Dermis lymphatic vessel endothelial cell (primary cell): Measurements from ENCODE around the gene ATP6V1F. TPM values are rescaled to one million over a fixed set of nuclear protein-coding genes. Genes with fewer than 3 reads are reported as not detected.

ENCODE experiments used
- total RNA-seq: library from RNA; depleted of rRNA; stranded (reverse); fragments of >200 nt; gene quantifications from 2 replicates; pipeline ENCODE4 v1.2.1, GENCODE V29; 2014

The ATP6V1F gene, protein sequence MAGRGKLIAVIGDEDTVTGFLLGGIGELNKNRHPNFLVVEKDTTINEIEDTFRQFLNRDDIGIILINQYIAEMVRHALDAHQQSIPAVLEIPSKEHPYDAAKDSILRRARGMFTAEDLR
- 66.6 and 88.1 TPM in 2 replicates for total RNA-seq

DNA sequence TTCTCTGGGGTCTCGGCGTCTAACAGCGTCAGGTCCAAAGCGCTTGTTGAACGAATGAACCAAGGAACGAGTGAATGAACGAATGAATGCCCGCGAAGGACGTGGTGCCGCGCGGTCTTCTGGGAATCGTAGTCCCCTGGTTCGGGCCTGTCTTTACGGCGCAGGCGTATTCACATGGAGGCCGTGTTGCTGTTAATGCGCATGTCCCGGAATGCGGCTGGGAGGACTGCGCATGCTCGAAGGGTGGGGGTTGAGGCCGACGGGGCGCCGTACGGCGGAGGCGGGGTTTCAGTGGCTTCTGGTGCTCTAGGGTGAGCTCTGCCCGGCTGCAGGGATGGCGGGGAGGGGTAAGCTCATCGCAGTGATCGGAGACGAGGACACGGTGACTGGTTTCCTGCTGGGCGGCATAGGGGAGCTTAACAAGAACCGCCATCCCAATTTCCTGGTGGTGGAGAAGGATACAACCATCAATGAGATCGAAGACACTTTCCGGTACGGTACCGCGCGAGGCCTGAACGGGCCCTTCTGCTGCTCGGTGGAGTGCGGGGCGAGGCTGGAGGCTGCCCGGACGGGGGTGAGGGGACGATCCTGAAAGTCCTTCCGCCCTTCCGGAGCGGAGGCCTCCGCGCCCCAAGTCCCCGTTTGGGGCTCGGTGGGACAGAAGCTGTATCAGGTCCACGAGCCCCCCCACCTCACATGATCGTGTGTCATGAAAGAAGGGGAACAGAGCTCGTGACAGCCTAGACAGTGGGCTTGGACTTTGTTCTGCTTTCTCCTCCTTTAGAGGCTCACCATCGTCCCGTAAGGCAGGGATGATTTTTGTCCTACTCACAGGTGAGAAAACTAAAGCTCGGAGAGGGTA is at the start of gene ATP6V1F:
TSS of gene ATP6V1F (plus strand) at position 286 of the 862 bp plus-strand sequence. CDS start at position 335, 49 bp downstream.

DNA sequence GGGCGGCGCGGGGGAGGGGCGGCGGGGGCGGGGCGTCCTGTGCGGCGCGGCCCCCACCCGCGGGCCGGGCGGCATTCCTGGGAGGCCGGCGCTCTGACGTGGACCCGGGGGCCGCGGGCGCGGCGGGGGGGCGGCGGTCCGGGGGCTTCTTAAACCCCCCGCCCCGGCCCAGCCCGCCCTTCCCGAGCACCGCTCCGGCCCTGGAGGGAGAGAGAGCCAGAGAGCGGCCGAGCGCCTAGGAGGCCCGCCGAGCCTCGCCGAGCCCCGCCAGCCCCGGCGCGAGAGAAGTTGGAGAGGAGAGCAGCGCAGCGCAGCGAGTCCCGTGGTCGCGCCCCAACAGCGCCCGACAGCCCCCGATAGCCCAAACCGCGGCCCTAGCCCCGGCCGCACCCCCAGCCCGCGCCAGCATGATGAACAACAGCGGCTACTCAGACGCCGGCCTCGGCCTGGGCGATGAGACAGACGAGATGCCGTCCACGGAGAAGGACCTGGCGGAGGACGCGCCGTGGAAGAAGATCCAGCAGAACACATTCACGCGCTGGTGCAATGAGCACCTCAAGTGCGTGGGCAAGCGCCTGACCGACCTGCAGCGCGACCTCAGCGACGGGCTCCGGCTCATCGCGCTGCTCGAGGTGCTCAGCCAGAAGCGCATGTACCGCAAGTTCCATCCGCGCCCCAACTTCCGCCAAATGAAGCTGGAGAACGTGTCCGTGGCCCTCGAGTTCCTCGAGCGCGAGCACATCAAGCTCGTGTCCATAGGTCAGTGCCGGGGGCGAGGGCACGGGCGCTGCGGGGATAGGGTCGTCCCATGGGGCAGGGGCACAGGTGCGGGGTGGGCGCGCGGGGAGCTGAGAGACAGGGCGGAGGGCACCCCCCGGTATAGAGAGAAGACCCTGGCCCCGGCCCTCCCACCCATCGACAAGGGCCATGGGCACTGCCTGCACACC is 32.2 kb upstream of the ATP6V1F start, which contains the start of gene FLNC:
TSS of gene FLNC (plus strand) at position 176 of the 947 bp plus-strand sequence. CDS start at position 408, 232 bp downstream.

DNA sequence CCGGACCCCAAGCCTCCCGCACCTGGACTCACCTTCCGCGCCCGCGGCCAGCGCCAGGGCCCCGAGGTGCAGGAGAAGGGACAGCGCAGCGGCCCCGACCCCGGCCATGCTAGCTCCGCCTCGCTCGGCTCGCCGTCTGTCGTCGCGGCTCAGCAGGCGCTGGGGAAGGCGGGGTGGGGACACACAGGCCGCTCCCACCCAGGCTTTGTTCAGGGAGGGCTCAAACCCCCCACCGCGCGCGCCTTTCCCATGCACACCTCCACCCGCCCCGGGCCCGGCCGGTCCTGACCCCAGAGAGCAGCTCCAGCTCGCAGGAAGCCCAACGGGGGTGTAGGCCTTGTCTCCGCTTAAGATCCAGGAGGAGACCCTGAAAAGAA is 47.9 kb downstream of the ATP6V1F start, which contains the start of gene KCP:
TSS of gene KCP (minus strand) at position 141 of the 377 bp plus-strand sequence. CDS start at position 108, 33 bp downstream.

Other genes starting within 250 kb of the ATP6V1F start
- 0.09 and 0.33 TPM in 2 replicates for gene GARIN1A, start 190.6 kb upstream of the ATP6V1F start, total RNA-seq
- gene CALU, start 123.5 kb upstream of the ATP6V1F start, total RNA-seq = 266 and 321 TPM in 2 replicates
- not detected in 2 replicates for gene OPN1SW, start 87.1 kb upstream of the ATP6V1F start, total RNA-seq
- 0.33 and 1.6 TPM in 2 replicates for gene CCDC136, start 70.9 kb upstream of the ATP6V1F start, total RNA-seq
- gene FLNC, start 32.5 kb upstream of the ATP6V1F start, total RNA-seq = 98.2 and 119 TPM in 2 replicates
- not detected in 2 replicates for gene KCP, start 47.9 kb downstream of the ATP6V1F start, total RNA-seq
- under 0.01 and 0.09 TPM in 2 replicates for gene IRF5, start 75.1 kb downstream of the ATP6V1F start, total RNA-seq
- 40.0 and 52.3 TPM in 2 replicates for gene TNPO3, start 192.3 kb downstream of the ATP6V1F start, total RNA-seq